HepG2 (cell line): ENCODE measurements around the gene FAM83F. TPM values are rescaled to one million over a fixed set of nuclear protein-coding genes. Genes with fewer than 3 reads are reported as not detected.

Experiments
- ATRX ChIP-seq: sonication (generic); formaldehyde crosslinking; IDR thresholded peaks from 2 replicates; pipeline ENCODE4 v1.4.0; 2020; ENCODE audit warnings: missing genetic modification reagents, borderline replicate concordance
- EHMT2 ChIP-seq: fragments of 200-600 bp; sonication (generic); IDR thresholded peaks from 2 replicates; pipeline ENCODE4 v1.7.0; 2017; ENCODE audit warnings: antibody characterized with exemption, low read depth, low read length, borderline replicate concordance
- EZH2 ChIP-seq: conservative IDR thresholded peaks from 2 replicates; pipeline ENCODE4 v1.6.1; 2012; ENCODE audit warnings: mild to moderate bottlenecking, low read depth, low read length, moderate library complexity
- GABPB1 ChIP-seq: IDR thresholded peaks from 2 replicates; pipeline ENCODE4 v1.6.1; 2016; ENCODE audit warnings: mild to moderate bottlenecking, missing genetic modification reagents, moderate library complexity, missing compliant biosample characterization
- MTF2 ChIP-seq: sonication (generic); formaldehyde crosslinking; IDR thresholded peaks from 2 replicates; pipeline ENCODE4 v1.5.0; 2020; ENCODE audit warnings: missing genetic modification reagents, borderline replicate concordance
- MYNN ChIP-seq: sonication (generic); formaldehyde crosslinking; IDR thresholded peaks from 2 replicates; pipeline ENCODE4 v1.4.0; 2020; ENCODE audit warnings: mild to moderate bottlenecking, low read depth, missing genetic modification reagents
- REST ChIP-seq, 2 experiments: IDR thresholded peaks; 2 replicates each; pipeline ENCODE4 v1.6.1; 2011 to 2012; ENCODE audit warnings: low read length in 2 of 2, borderline replicate concordance in 1 of 2, low read depth in 1 of 2, mild to moderate bottlenecking in 1 of 2, moderate library complexity in 1 of 2
- YEATS4 ChIP-seq: sonication (generic); formaldehyde crosslinking; IDR thresholded peaks from 2 replicates; pipeline ENCODE4 v1.4.0; 2020; ENCODE audit warnings: missing genetic modification reagents, borderline replicate concordance
- ZBTB7B ChIP-seq: sonication (generic); formaldehyde crosslinking; IDR thresholded peaks from 2 replicates; pipeline ENCODE4 v1.4.0; 2020; ENCODE audit warnings: missing genetic modification reagents
- ZFY ChIP-seq: sonication (generic); formaldehyde crosslinking; IDR thresholded peaks from 2 replicates; pipeline ENCODE4 v1.4.0; 2020; ENCODE audit warnings: missing genetic modification reagents
- ZNF317 ChIP-seq: sonication (generic); formaldehyde crosslinking; IDR thresholded peaks from 2 replicates; pipeline ENCODE4 v1.5.0; 2020; ENCODE audit warnings: mild to moderate bottlenecking, missing genetic modification reagents
- ZNF614 ChIP-seq: IDR thresholded peaks from 2 replicates; pipeline ENCODE4 v1.6.1; 2018; ENCODE audit warnings: missing biosample characterization, missing genetic modification reagents, inconsistent platforms, borderline replicate concordance
- ZNF761 ChIP-seq: sonication (generic); formaldehyde crosslinking; conservative IDR thresholded peaks from 2 replicates; pipeline ENCODE4 v1.4.0; 2020; ENCODE audit warnings: mild to moderate bottlenecking, missing genetic modification reagents
- ZSCAN30 ChIP-seq: sonication (generic); formaldehyde crosslinking; IDR thresholded peaks from 2 replicates; pipeline ENCODE4 v1.5.0; 2020; ENCODE audit warnings: mild to moderate bottlenecking, missing genetic modification reagents
- polyA plus RNA-seq, 8 experiments: library from polyadenylated mRNA; depleted of rRNA in 3 of 8; stranded (reverse) in 7 of 8; unstranded in 1 of 8; fragments of >200 nt; fragmentation: Illumina TruSeq in 4 of 8; extraction: Trizol in 4 of 8; gene quantifications; 2 replicates each; pipeline versions ENCODE4 v1.2.1 to v1.2.3, GENCODE V29; 2011 to 2016; ENCODE audit warnings: low read depth in 4 of 8, missing spikeins in 1 of 8, mixed read lengths in 1 of 8; ENCODE audit not compliant: insufficient read depth in 1 of 8
- total RNA-seq, 5 experiments: library from RNA; depleted of rRNA; stranded (reverse); fragments of >200 nt; fragmentation: Illumina TruSeq; extraction: Trizol; gene quantifications; 2 replicates each; pipeline ENCODE4 v1.2.3, GENCODE V29; 2016; ENCODE audit warnings: low read depth in 1 of 5

FAM83F gene
- total and polyA plus RNA-seq, 2 of the 13 experiments (the other 11 are each of a cell fraction or from before 2014, with no cell fraction given) = not detected

GRCh38 chr22:40043793-40044101, 49.0 kb downstream of the FAM83F start (continued):
- 0 out of 2 replicates have a peak, but pooled peaks have one; percentile 14 for TF ChIP-seq ZNF614 (CRISPR knock-in tag)
- 0 out of 2 replicates have a peak, but pooled peaks have one; percentile 45 for TF ChIP-seq ZNF317 (CRISPR knock-in tag)
- TF ChIP-seq REST (IDR thresholded peaks at IDR 0.05; ENCODE audit: borderline replicate concordance in 1 of 2, low read depth in 1 of 2, low read length in 2 of 2) = 0 out of 4 replicates have a peak, but pooled peaks of 1 of the 2 experiments have one; percentile 33
- 0 out of 2 replicates have a peak, but pooled peaks have one; percentile 6 for TF ChIP-seq ZFY (CRISPR knock-in tag)
- TF ChIP-seq ZSCAN30 = no peak
- peak; percentile 62; the same call in 1 of the 2 replicates for TF ChIP-seq MTF2 (CRISPR knock-in tag)
- 0 out of 2 replicates have a peak, but pooled peaks have one; percentile 7 for TF ChIP-seq ZNF761 (CRISPR knock-in tag)
- TF ChIP-seq YEATS4 (CRISPR knock-in tag) = 0 out of 2 replicates have a peak, but pooled peaks have one; percentile 16
- no peak for TF ChIP-seq GABPB1 (CRISPR knock-in tag)
- no peak for TF ChIP-seq EZH2
- TF ChIP-seq EHMT2 = 0 out of 2 replicates have a peak, but pooled peaks have one; percentile 70
- no peak for TF ChIP-seq ATRX (CRISPR knock-in tag)
- TF ChIP-seq MYNN (CRISPR knock-in tag) = no peak
- TF ChIP-seq ZBTB7B (CRISPR knock-in tag) = 0 out of 2 replicates have a peak, but pooled peaks have one; percentile 23
